Chondrocyte (in vitro differentiated cells): ENCODE data around the gene KANK4. TPM values are rescaled to one million over a fixed set of nuclear protein-coding genes. Genes with fewer than 3 reads are reported as not detected.
A peak's percentile ranks its signal among the peaks of the same experiment; 100 is the strongest.

Experiments
- DNase-seq: peaks from one replicate; pipeline ENCODE4 v3.0.0; 2021; ENCODE audit warnings: mixed read lengths, low spot score
- H3K27ac Mint-ChIP-seq: one replicate; pipeline ENCODE4 v1.8.0; 2021; ENCODE audit warnings: mild to moderate bottlenecking, moderate library complexity, mixed read lengths; ENCODE audit not compliant: unreplicated experiment
- H3K27me3 Mint-ChIP-seq: 2 replicates; pipeline ENCODE4 v1.8.0; 2021; ENCODE audit warnings: low read depth, mixed read lengths
- H3K36me3 Mint-ChIP-seq: 2 replicates; pipeline ENCODE4 v1.8.0; 2021; ENCODE audit warnings: low read depth, mixed read lengths
- H3K4me1 Mint-ChIP-seq: 2 replicates; pipeline ENCODE4 v1.8.0; 2021; ENCODE audit warnings: low read depth, mild to moderate bottlenecking, mixed read lengths
- H3K4me3 Mint-ChIP-seq: one replicate; pipeline ENCODE4 v1.8.0; 2021; ENCODE audit warnings: mild to moderate bottlenecking, moderate library complexity, mixed read lengths; ENCODE audit not compliant: unreplicated experiment
- H3K9me3 Mint-ChIP-seq: 2 replicates; pipeline ENCODE4 v1.8.0; 2021; ENCODE audit warnings: low read depth, mixed read lengths
- total RNA-seq: library from RNA; stranded (reverse); gene quantifications from 3 replicates; pipeline ENCODE4 v1.2.1, GENCODE V29; 2021
- TF ChIP-seq, protein P1 (sequence below): fragments of 200-600 bp; sonication (generic); IDR thresholded peaks from 2 replicates; pipeline ENCODE4 v1.5.0; 2021; ENCODE audit warnings: antibody characterized with exemption, mild to moderate bottlenecking, moderate library complexity

KANK4 gene
- total RNA-seq, 1 donor from 2014 or later, result 1.4 TPM

DNA sequence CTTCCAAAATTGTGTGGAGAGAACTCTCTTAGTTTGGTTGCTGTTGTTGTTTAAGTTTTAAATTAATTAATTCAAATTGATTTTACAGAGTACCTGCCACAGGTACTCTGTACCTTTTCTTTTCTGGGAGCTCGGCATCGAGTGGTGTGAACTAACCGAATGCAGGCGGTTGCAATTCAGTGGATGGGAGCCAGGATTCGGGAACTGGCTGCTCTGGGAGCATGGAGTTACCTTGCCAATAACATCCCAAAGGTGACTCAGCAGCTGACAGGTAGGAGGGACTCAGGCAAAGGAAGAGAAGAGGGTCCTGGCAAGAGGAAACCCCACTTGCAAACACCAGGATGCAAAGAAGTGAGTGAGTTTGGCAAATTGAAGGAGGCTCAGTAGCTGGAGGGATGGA, 24.7 kb upstream of the KANK4 start:
- TF ChIP-seq, protein P1, sequence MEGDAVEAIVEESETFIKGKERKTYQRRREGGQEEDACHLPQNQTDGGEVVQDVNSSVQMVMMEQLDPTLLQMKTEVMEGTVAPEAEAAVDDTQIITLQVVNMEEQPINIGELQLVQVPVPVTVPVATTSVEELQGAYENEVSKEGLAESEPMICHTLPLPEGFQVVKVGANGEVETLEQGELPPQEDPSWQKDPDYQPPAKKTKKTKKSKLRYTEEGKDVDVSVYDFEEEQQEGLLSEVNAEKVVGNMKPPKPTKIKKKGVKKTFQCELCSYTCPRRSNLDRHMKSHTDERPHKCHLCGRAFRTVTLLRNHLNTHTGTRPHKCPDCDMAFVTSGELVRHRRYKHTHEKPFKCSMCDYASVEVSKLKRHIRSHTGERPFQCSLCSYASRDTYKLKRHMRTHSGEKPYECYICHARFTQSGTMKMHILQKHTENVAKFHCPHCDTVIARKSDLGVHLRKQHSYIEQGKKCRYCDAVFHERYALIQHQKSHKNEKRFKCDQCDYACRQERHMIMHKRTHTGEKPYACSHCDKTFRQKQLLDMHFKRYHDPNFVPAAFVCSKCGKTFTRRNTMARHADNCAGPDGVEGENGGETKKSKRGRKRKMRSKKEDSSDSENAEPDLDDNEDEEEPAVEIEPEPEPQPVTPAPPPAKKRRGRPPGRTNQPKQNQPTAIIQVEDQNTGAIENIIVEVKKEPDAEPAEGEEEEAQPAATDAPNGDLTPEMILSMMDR, result no peak
- H3K36me3 Mint-ChIP-seq, result no peaks in the 10 kb centered on the region

GRCh38 chr1:62342270-62342669, 23.0 kb upstream of the KANK4 start:
- H3K27ac Mint-ChIP-seq, result no peak overlapping the region
- H3K4me1 Mint-ChIP-seq, result peaks cover 12% of the 10 kb centered on the region
- no peak overlapping the region for H3K4me3 Mint-ChIP-seq
- H3K9me3 Mint-ChIP-seq, result no peaks in the 10 kb centered on the region
- no peaks in the 10 kb centered on the region for H3K27me3 Mint-ChIP-seq
- H3K36me3 Mint-ChIP-seq, result no peaks in the 10 kb centered on the region
- TF ChIP-seq, protein P1, result no peak
- no peak for DNase-seq

More for the DNA sequence above, 24.7 kb upstream of the KANK4 start:
- no peak overlapping the region for H3K27ac Mint-ChIP-seq
- H3K4me3 Mint-ChIP-seq, result no peak overlapping the region
- H3K4me1 Mint-ChIP-seq, result no peaks in the 10 kb centered on the region
- H3K9me3 Mint-ChIP-seq, result no peaks in the 10 kb centered on the region
- no peak for DNase-seq
- no peaks in the 10 kb centered on the region for H3K27me3 Mint-ChIP-seq

- Mint-ChIP-seq H3K9me3 (no peaks in the 10 kb centered on the region), H3K27me3 (no peaks in the 10 kb centered on the region), H3K27ac (no peak overlapping the region), H3K4me1 (peaks cover 19% of the 10 kb centered on the region), H3K4me3 (no peak overlapping the region), H3K36me3 (no peaks in the 10 kb centered on the region)
- no peak for DNase-seq
- TF ChIP-seq, protein P1, result no peak
Measured at GRCh38 chr1:62341615-62342014, 22.4 kb upstream of the KANK4 start.

GRCh38 chr1:62341089-62341488, 21.9 kb upstream of the KANK4 start:
- Mint-ChIP-seq H3K36me3 (no peaks in the 10 kb centered on the region), H3K9me3 (no peaks in the 10 kb centered on the region), H3K4me3 (no peak overlapping the region), H3K4me1 (peaks cover 21% of the 10 kb centered on the region), H3K27ac (no peak overlapping the region), H3K27me3 (no peaks in the 10 kb centered on the region)
- TF ChIP-seq, protein P1, result no peak
- no peak for DNase-seq

DNA sequence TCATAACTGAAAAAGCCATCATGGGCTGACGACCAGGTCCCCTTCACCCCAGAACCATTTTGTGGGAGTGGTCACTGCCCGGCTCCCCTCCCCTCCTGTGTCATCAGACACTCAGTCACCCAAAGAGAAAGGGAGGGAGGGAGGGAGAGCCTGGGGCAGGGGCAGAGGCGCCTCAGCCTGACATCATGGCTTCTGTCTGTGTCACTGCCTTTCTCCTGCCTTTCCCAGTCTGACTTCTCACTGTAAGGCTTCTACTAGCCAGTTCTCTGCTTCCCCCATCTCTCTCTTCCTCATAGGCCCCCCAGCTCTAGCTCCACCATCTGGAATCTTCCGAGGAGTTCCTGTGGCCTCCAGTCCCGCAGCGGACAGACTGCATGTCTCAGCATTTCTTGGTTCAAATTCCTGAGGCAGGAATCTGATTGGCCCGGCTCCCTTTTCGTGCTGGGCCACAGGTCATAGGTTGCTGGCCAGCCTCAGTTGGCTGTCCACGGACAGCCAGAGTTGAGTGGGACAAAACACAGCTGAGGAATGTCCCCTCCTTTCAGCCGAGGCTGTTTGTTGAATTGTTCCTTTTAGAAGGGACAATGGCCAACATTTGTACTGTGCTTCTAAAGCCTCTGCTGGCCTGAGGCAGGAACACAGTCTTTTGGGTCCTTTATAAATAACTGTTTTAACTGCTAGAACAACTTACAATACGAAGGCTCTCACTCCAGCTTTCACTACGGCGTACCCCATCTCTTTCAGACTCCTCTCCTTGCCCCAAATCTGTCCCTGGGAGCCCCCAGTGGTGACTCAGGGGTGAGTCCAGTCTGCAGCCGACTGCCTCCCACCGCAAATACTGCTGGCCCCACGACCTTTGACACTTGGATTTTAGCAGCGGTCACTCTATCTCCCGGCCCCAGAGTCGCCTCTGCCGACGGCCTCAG, 18.7 kb upstream of the KANK4 start:
- H3K4me1 Mint-ChIP-seq, result peaks cover 21% of the 10 kb centered on the region
- no peak for DNase-seq
- H3K36me3 Mint-ChIP-seq, result no peaks in the 10 kb centered on the region
- H3K9me3 Mint-ChIP-seq, result no peaks in the 10 kb centered on the region
- H3K27ac Mint-ChIP-seq, result peak overlapping the region; percentile 88
- no peaks in the 10 kb centered on the region for H3K27me3 Mint-ChIP-seq
- H3K4me3 Mint-ChIP-seq, result no peak overlapping the region
- TF ChIP-seq, protein P1, result peak; percentile 38
